Measurements from ENCODE around the gene VPS11.
"Not testable (repeated sequence)": the region's sequence is repeated elsewhere in the genome, so short reads cannot be mapped to it uniquely, and the experiment has no call there.

VPS11 gene

GRCh38 chr11:119027561-119028345, 39.9 kb upstream of the VPS11 start:
- H3K27ac ChIP-seq (ENCODE audit: low read depth, low read length): no peak overlapping the region
- peaks cover 12% of the 10 kb centered on the region for H3K4me1 ChIP-seq (ENCODE audit: insufficient read depth, low read length)
- no peaks in the 10 kb centered on the region for H3K9me3 ChIP-seq (ENCODE audit: insufficient read depth, low read depth, low read length)
- H3K36me3 ChIP-seq (ENCODE audit: insufficient read depth, low read length): peaks cover 63% of the 10 kb centered on the region
- H3K4me3 ChIP-seq (ENCODE audit: low read length): no peak overlapping the region
- H3K9ac ChIP-seq (ENCODE audit: low read depth, low read length): no peak overlapping the region
- 90% methylated on average over 8 of the region's 9 CpGs for WGBS
- H3K27me3 ChIP-seq (ENCODE audit: insufficient read depth, low read length): no peaks in the 10 kb centered on the region

- no peaks in the 10 kb centered on the region for H3K27me3 ChIP-seq (ENCODE audit: insufficient read depth, low read length)
- peak overlapping the region; percentile 87 for H3K4me3 ChIP-seq (ENCODE audit: low read length)
- H3K36me3 ChIP-seq (ENCODE audit: insufficient read depth, low read length): peaks cover 55% of the 10 kb centered on the region
- peaks cover 12% of the 10 kb centered on the region for H3K4me1 ChIP-seq (ENCODE audit: insufficient read depth, low read length)
- WGBS: 80% methylated on average over 9 of the region's 9 CpGs
- 0 out of 2 replicates have a peak overlapping the region, but pooled peaks have one; percentile 86 for H3K9ac ChIP-seq (ENCODE audit: low read depth, low read length)
- no peaks in the 10 kb centered on the region for H3K9me3 ChIP-seq (ENCODE audit: insufficient read depth, low read depth, low read length)
- no peak overlapping the region for H3K27ac ChIP-seq (ENCODE audit: low read depth, low read length)
These were observed 39.1 kb upstream of the VPS11 start for GRCh38 chr11:119028346-119029068.

GRCh38 chr11:119029069-119029339, 38.6 kb upstream of the VPS11 start:
- peaks cover 12% of the 10 kb centered on the region for H3K4me1 ChIP-seq (ENCODE audit: insufficient read depth, low read length)
- no peak overlapping the region for H3K27ac ChIP-seq (ENCODE audit: low read depth, low read length)
- H3K9ac ChIP-seq (ENCODE audit: low read depth, low read length): peak overlapping the region; percentile 86; the same call in 1 of the 2 replicates
- no peaks in the 10 kb centered on the region for H3K9me3 ChIP-seq (ENCODE audit: insufficient read depth, low read depth, low read length)
- WGBS: 82% methylated on average over 1 of the region's 1 CpG
- H3K4me3 ChIP-seq (ENCODE audit: low read length): peak overlapping the region; percentile 87
- H3K36me3 ChIP-seq (ENCODE audit: insufficient read depth, low read length): peaks cover 50% of the 10 kb centered on the region
- no peaks in the 10 kb centered on the region for H3K27me3 ChIP-seq (ENCODE audit: insufficient read depth, low read length)

GRCh38 chr11:119029340-119030028, 38.1 kb upstream of the VPS11 start:
- peaks cover 12% of the 10 kb centered on the region for H3K4me1 ChIP-seq (ENCODE audit: insufficient read depth, low read length)
- 44% methylated on average over 10 of the region's 10 CpGs for WGBS
- no peak overlapping the region for H3K27ac ChIP-seq (ENCODE audit: low read depth, low read length)
- no peaks in the 10 kb centered on the region for H3K27me3 ChIP-seq (ENCODE audit: insufficient read depth, low read length)
- peak overlapping the region; percentile 87 for H3K4me3 ChIP-seq (ENCODE audit: low read length)
- H3K9ac ChIP-seq (ENCODE audit: low read depth, low read length): peak overlapping the region; percentile 86
- no peaks in the 10 kb centered on the region for H3K9me3 ChIP-seq (ENCODE audit: insufficient read depth, low read depth, low read length)
- H3K36me3 ChIP-seq (ENCODE audit: insufficient read depth, low read length): peaks cover 45% of the 10 kb centered on the region

- H3K4me3 ChIP-seq (ENCODE audit: low read length): peak overlapping the region; percentile 87
- H3K27me3 ChIP-seq (ENCODE audit: insufficient read depth, low read length): no peaks in the 10 kb centered on the region
- peak overlapping the region; percentile 86 for H3K9ac ChIP-seq (ENCODE audit: low read depth, low read length)
- H3K27ac ChIP-seq (ENCODE audit: low read depth, low read length): peak overlapping the region; percentile 66; the same call in 1 of the 2 replicates
- peaks cover 12% of the 10 kb centered on the region for H3K4me1 ChIP-seq (ENCODE audit: insufficient read depth, low read length)
- 2% methylated on average over 13 of the region's 13 CpGs for WGBS
- H3K9me3 ChIP-seq (ENCODE audit: insufficient read depth, low read depth, low read length): no peaks in the 10 kb centered on the region
- H3K36me3 ChIP-seq (ENCODE audit: insufficient read depth, low read length): peaks cover 40% of the 10 kb centered on the region
These were observed 37.6 kb upstream of the VPS11 start for GRCh38 chr11:119030029-119030328.

- H3K9me3 ChIP-seq (ENCODE audit: insufficient read depth, low read depth, low read length): no peaks in the 10 kb centered on the region
- H3K27ac ChIP-seq (ENCODE audit: low read depth, low read length): peak within 1 kb of the TSS; percentile 66
- under 1% methylated on average over 67 of the region's 67 CpGs for WGBS
- peak within 1 kb of the TSS; percentile 87 for H3K4me3 ChIP-seq (ENCODE audit: low read length)
- peaks cover 35% of the 10 kb centered on the region for H3K36me3 ChIP-seq (ENCODE audit: insufficient read depth, low read length)
- H3K9ac ChIP-seq (ENCODE audit: low read depth, low read length): peak within 1 kb of the TSS; percentile 86
- peaks cover 12% of the 10 kb centered on the region for H3K4me1 ChIP-seq (ENCODE audit: insufficient read depth, low read length)
- H3K27me3 ChIP-seq (ENCODE audit: insufficient read depth, low read length): no peaks in the 10 kb centered on the region
These were observed 37.1 kb upstream of the VPS11 start, which contains the start of gene SLC37A4 for GRCh38 chr11:119030329-119031047. SLC37A4 (minus strand) TSS chr11:119030877.

- 93% methylated on average over 8 of the region's 9 CpGs for WGBS
- Histone ChIP-seq H3K9me3 (ENCODE audit: insufficient read depth, low read depth, low read length) (no peaks in the 10 kb centered on the region), H3K4me3 (ENCODE audit: low read length) (no peak overlapping the region), H3K27me3 (ENCODE audit: insufficient read depth, low read length) (no peaks in the 10 kb centered on the region), H3K27ac (ENCODE audit: low read depth, low read length) (no peak overlapping the region), H3K4me1 (ENCODE audit: insufficient read depth, low read length) (peaks cover 12% of the 10 kb centered on the region), H3K9ac (ENCODE audit: low read depth, low read length) (no peak overlapping the region), H3K36me3 (ENCODE audit: insufficient read depth, low read length) (peaks cover 21% of the 10 kb centered on the region)
These were observed 35.7 kb upstream of the VPS11 start for GRCh38 chr11:119031912-119032280.

- WGBS: 89% methylated on average over 8 of the region's 10 CpGs
- H3K36me3 ChIP-seq (ENCODE audit: insufficient read depth, low read length); H3K27ac ChIP-seq (ENCODE audit: low read depth, low read length); H3K27me3 ChIP-seq (ENCODE audit: insufficient read depth, low read length); H3K4me3 ChIP-seq (ENCODE audit: low read length); H3K9me3 ChIP-seq (ENCODE audit: insufficient read depth, low read depth, low read length); H3K9ac ChIP-seq (ENCODE audit: low read depth, low read length): not testable (repeated sequence)
- peaks cover 12% of the 10 kb centered on the region for H3K4me1 ChIP-seq (ENCODE audit: insufficient read depth, low read length)
These were observed 34.2 kb upstream of the VPS11 start for GRCh38 chr11:119033421-119033820.

- Histone ChIP-seq H3K27ac (ENCODE audit: low read depth, low read length) (no peak overlapping the region), H3K9me3 (ENCODE audit: insufficient read depth, low read depth, low read length) (no peaks in the 10 kb centered on the region), H3K4me3 (ENCODE audit: low read length) (no peak overlapping the region), H3K36me3 (ENCODE audit: insufficient read depth, low read length) (no peaks in the 10 kb centered on the region), H3K4me1 (ENCODE audit: insufficient read depth, low read length) (peaks cover 2% of the 10 kb centered on the region), H3K27me3 (ENCODE audit: insufficient read depth, low read length) (no peaks in the 10 kb centered on the region), H3K9ac (ENCODE audit: low read depth, low read length) (no peak overlapping the region)
- WGBS: 91% methylated on average over 3 of the region's 3 CpGs
These were observed 32.8 kb upstream of the VPS11 start for GRCh38 chr11:119034813-119035212.

GRCh38 chr11:119038884-119039283, 28.7 kb upstream of the VPS11 start:
- H3K9ac ChIP-seq (ENCODE audit: low read depth, low read length): no peak overlapping the region
- no peaks in the 10 kb centered on the region for H3K9me3 ChIP-seq (ENCODE audit: insufficient read depth, low read depth, low read length)
- no peaks in the 10 kb centered on the region for H3K27me3 ChIP-seq (ENCODE audit: insufficient read depth, low read length)
- H3K27ac ChIP-seq (ENCODE audit: low read depth, low read length): no peak overlapping the region
- H3K4me1 ChIP-seq (ENCODE audit: insufficient read depth, low read length): peaks cover 4% of the 10 kb centered on the region
- WGBS: 94% methylated on average over 5 of the region's 5 CpGs
- H3K4me3 ChIP-seq (ENCODE audit: low read length): no peak overlapping the region
- H3K36me3 ChIP-seq (ENCODE audit: insufficient read depth, low read length): no peaks in the 10 kb centered on the region

- WGBS: 65% methylated on average over 6 of the region's 11 CpGs
- H3K9me3 ChIP-seq (ENCODE audit: insufficient read depth, low read depth, low read length); H3K4me1 ChIP-seq (ENCODE audit: insufficient read depth, low read length); H3K4me3 ChIP-seq (ENCODE audit: low read length); H3K9ac ChIP-seq (ENCODE audit: low read depth, low read length); H3K27ac ChIP-seq (ENCODE audit: low read depth, low read length); H3K36me3 ChIP-seq (ENCODE audit: insufficient read depth, low read length); H3K27me3 ChIP-seq (ENCODE audit: insufficient read depth, low read length): not testable (repeated sequence)
These were observed 28.1 kb upstream of the VPS11 start for GRCh38 chr11:119039471-119039870.
